ENCODE measurements around the gene ANKRD13B. TPM values are rescaled to one million over a fixed set of nuclear protein-coding genes. Genes with fewer than 3 reads are reported as not detected.

Gene ANKRD13B
- total RNA-seq, 1 experiment from 2014 or later = 10.4 TPM

- BruUV-seq (replicated peaks) = no TSS peak
- Mint-ChIP-seq H3K27ac (ENCODE audit: unreplicated experiment) (peak within 1 kb of the TSS; percentile 54), H3K27me3 (ENCODE audit: insufficient read depth, unreplicated experiment) (no peaks in the 10 kb centered on the region), H3K4me3 (ENCODE audit: unreplicated experiment) (peak within 1 kb of the TSS; percentile 72), H3K4me1 (ENCODE audit: low read depth, unreplicated experiment) (peaks cover 7% of the 10 kb centered on the region), H3K36me3 (ENCODE audit: insufficient read depth, unreplicated experiment) (peaks cover 13% of the 10 kb centered on the region), H3K9me3 (ENCODE audit: unreplicated experiment) (no peaks in the 10 kb centered on the region)
- Histone ChIP-seq H3K4me1 (peaks cover 8% of the 10 kb centered on the region), H3K36me3 (ENCODE audit: control insufficient read depth, insufficient read depth, low read length) (no peaks in the 10 kb centered on the region), H3K9me3 (no peaks in the 10 kb centered on the region), H3K4me3 (ENCODE audit: low read depth, low read length) (peak within 1 kb of the TSS; percentile 50), H3K27me3 (replicated peaks; ENCODE audit: control insufficient read depth, insufficient read depth, low read length) (no peaks in the 10 kb centered on the region)
- CTCF ChIA-PET = interaction anchor here (1.2 kb wide), 1 partner anchor 17 kb away, joined by 4 read pairs; no protein-coding TSS in a partner anchor
- TF ChIP-seq CTCF (IDR thresholded peaks at IDR 0.05; ENCODE audit: insufficient read depth in 1 of 2, low read depth in 1 of 2, low read length in 1 of 2, severe bottlenecking in 1 of 2, unreplicated experiment in 1 of 2) = no peak
- peak in 1 of 2 experiments; percentile 75 for DNase-seq
- intact Hi-C loops (cut with micrococcal nuclease; ENCODE audit: unreplicated experiment) = no loop called here
- POLR2A ChIA-PET = no interaction called here
These were observed 29.7 kb downstream of the ANKRD13B start, which contains the start of gene CORO6 for GRCh38 chr17:29622337-29623282. TSS of gene CORO6 (minus strand) at chr17:29622912. CDS start at chr17:29621421, 1,491 bp downstream.

GRCh38 chr17:29623283-29623647 lies 30.3 kb downstream of the ANKRD13B start:
- H3K36me3 ChIP-seq (ENCODE audit: control insufficient read depth, insufficient read depth, low read length) = no peaks in the 10 kb centered on the region
- H3K4me1 ChIP-seq = peaks cover 6% of the 10 kb centered on the region
- DNase-seq = no peak
- no peaks in the 10 kb centered on the region for H3K9me3 Mint-ChIP-seq (ENCODE audit: unreplicated experiment)
- peak overlapping the region; percentile 72 for H3K4me3 Mint-ChIP-seq (ENCODE audit: unreplicated experiment)
- H3K4me3 ChIP-seq (ENCODE audit: low read depth, low read length) = peak overlapping the region; percentile 50
- H3K27me3 Mint-ChIP-seq (ENCODE audit: insufficient read depth, unreplicated experiment) = no peaks in the 10 kb centered on the region
- H3K4me1 Mint-ChIP-seq (ENCODE audit: low read depth, unreplicated experiment) = peaks cover 7% of the 10 kb centered on the region
- intact Hi-C loops (cut with micrococcal nuclease; ENCODE audit: unreplicated experiment) = no loop called here
- CTCF ChIA-PET = no interaction called here
- H3K27ac Mint-ChIP-seq (ENCODE audit: unreplicated experiment) = peak overlapping the region; percentile 54
- H3K27me3 ChIP-seq (replicated peaks; ENCODE audit: control insufficient read depth, insufficient read depth, low read length) = no peaks in the 10 kb centered on the region
- POLR2A ChIA-PET = no interaction called here
- peaks cover 13% of the 10 kb centered on the region for H3K36me3 Mint-ChIP-seq (ENCODE audit: insufficient read depth, unreplicated experiment)
- no peaks in the 10 kb centered on the region for H3K9me3 ChIP-seq
- BruUV-seq (replicated peaks) = no TSS peak
- no peak for TF ChIP-seq CTCF (IDR thresholded peaks at IDR 0.05; ENCODE audit: insufficient read depth in 1 of 2, low read depth in 1 of 2, low read length in 1 of 2, severe bottlenecking in 1 of 2, unreplicated experiment in 1 of 2)

- BruUV-seq (replicated peaks) = no TSS peak
- H3K4me3 ChIP-seq (ENCODE audit: low read depth, low read length) = no peak overlapping the region
- ChIA-PET CTCF (interaction anchor here (0.7 to 2.2 kb wide), 3 partner anchors 8 to 154 kb away, joined by 3 to 15 read pairs (median 4); no protein-coding TSS in a partner anchor), POLR2A (no interaction called here)
- Mint-ChIP-seq H3K4me3 (ENCODE audit: unreplicated experiment) (no peak overlapping the region), H3K36me3 (ENCODE audit: insufficient read depth, unreplicated experiment) (peaks cover 13% of the 10 kb centered on the region), H3K4me1 (ENCODE audit: low read depth, unreplicated experiment) (peaks cover 7% of the 10 kb centered on the region), H3K27ac (ENCODE audit: unreplicated experiment) (no peak overlapping the region), H3K27me3 (ENCODE audit: insufficient read depth, unreplicated experiment) (no peaks in the 10 kb centered on the region), H3K9me3 (ENCODE audit: unreplicated experiment) (no peaks in the 10 kb centered on the region)
- intact Hi-C loops (cut with micrococcal nuclease; ENCODE audit: unreplicated experiment) = no loop called here
- H3K4me1 ChIP-seq = peaks cover 5% of the 10 kb centered on the region; the same call in 1 of the 2 replicates
- no peak for TF ChIP-seq CTCF (IDR thresholded peaks at IDR 0.05; ENCODE audit: insufficient read depth in 1 of 2, low read depth in 1 of 2, low read length in 1 of 2, severe bottlenecking in 1 of 2, unreplicated experiment in 1 of 2)
- H3K9me3 ChIP-seq = no peaks in the 10 kb centered on the region
- 0 out of 2 replicates have a peak, but pooled peaks cover 2% of the 10 kb centered on the region for H3K36me3 ChIP-seq (ENCODE audit: control insufficient read depth, insufficient read depth, low read length)
- H3K27me3 ChIP-seq (replicated peaks; ENCODE audit: control insufficient read depth, insufficient read depth, low read length) = no peaks in the 10 kb centered on the region
- DNase-seq = no peak
These were observed 31.7 kb downstream of the ANKRD13B start for GRCh38 chr17:29624586-29624985.

Measured in Caco-2 (cell line).